Peyer's patch (tissue), 4 donors: ENCODE results near the gene C3orf33. TPM values are rescaled to one million over a fixed set of nuclear protein-coding genes. Genes with fewer than 3 reads are reported as not detected.
"Not testable (repeated sequence)": the region's sequence is repeated elsewhere in the genome, so short reads cannot be mapped to it uniquely, and the experiment has no call there.

ENCODE experiments used
- DNase-seq, 3 donors: peaks; one replicate each; pipeline ENCODE4 v3.0.0-alpha.2; 2017 to 2019
- H3K27ac ChIP-seq, 4 donors: fragments of 200-600 bp; sonication (generic); one replicate each; pipeline ENCODE4 v1.5.1; 2016 to 2019
- H3K27me3 ChIP-seq, 2 donors: fragments of 200-600 bp; sonication (generic); one replicate each; pipeline ENCODE4 v1.5.1; 2019
- H3K36me3 ChIP-seq, 3 donors: fragments of 200-600 bp; sonication (generic); one replicate each; pipeline ENCODE4 v1.5.1; 2016 to 2019
- H3K4me1 ChIP-seq, 4 donors: fragments of 200-600 bp; sonication (generic); one replicate each; pipeline ENCODE4 v1.5.1; 2016 to 2019
- H3K4me3 ChIP-seq, 4 donors: fragments of 200-600 bp; sonication (generic); 1 replicate in 3 of 4; 2 replicates in 1 of 4; pipeline ENCODE4 v1.5.1; 2016 to 2019; ENCODE audit warnings: mild to moderate bottlenecking in 1 of 4
- H3K9me3 ChIP-seq, 4 donors: fragments of 200-600 bp; sonication (generic); one replicate each; pipeline ENCODE4 v1.5.1; 2016 to 2019; ENCODE audit warnings: mild to moderate bottlenecking in 1 of 4
- CTCF ChIP-seq, 6 experiments: fragments of 450-650 bp in 4 of 6; fragments of 200-600 bp in 2 of 6; sonication (generic) in 1 of 6; IDR thresholded peaks; one replicate each; pipeline ENCODE4 v1.5.1; 2017 to 2019; ENCODE audit warnings: antibody characterized with exemption in 6 of 6, mild to moderate bottlenecking in 3 of 6, moderate library complexity in 1 of 6
- POLR2A ChIP-seq, 2 donors: fragments of 450-650 bp; IDR thresholded peaks; one replicate each; pipeline ENCODE4 v1.5.1; 2017; ENCODE audit warnings: antibody characterized with exemption in 2 of 2, mild to moderate bottlenecking in 2 of 2, moderate library complexity in 2 of 2
- total RNA-seq, 4 donors: library from RNA; depleted of rRNA; stranded (reverse); fragments of >200 nt; gene quantifications; one replicate each; pipeline ENCODE4 v1.1.0, GENCODE V29; 2016

Gene C3orf33
- total RNA-seq, 4 donors from 2014 or later, result 1.9 to 5.8 (median 3.9) TPM; not detected in 1

GRCh38 chr3:155847993-155848392 is 41.9 kb upstream of the C3orf33 start:
- Histone ChIP-seq H3K4me3 (no peak overlapping the region), H3K27me3 (no peaks in the 10 kb centered on the region), H3K4me1 (peaks cover 0 to 71% (median 14%) of the 10 kb centered on the region in 4 donors), H3K36me3 (no peaks in the 10 kb centered on the region), H3K9me3 (no peaks in the 10 kb centered on the region), H3K27ac (no peak overlapping the region)
- no peak for TF ChIP-seq POLR2A (IDR thresholded peaks at IDR 0.05)
- no peak for TF ChIP-seq CTCF (IDR thresholded peaks at IDR 0.05)
- DNase-seq, result no peak

- H3K27me3 ChIP-seq, result no peaks in the 10 kb centered on the region
- TF ChIP-seq CTCF (IDR thresholded peaks at IDR 0.05), result no peak
- no peak for TF ChIP-seq POLR2A (IDR thresholded peaks at IDR 0.05)
- no peak overlapping the region for H3K27ac ChIP-seq
- no peak overlapping the region for H3K4me3 ChIP-seq
- H3K9me3 ChIP-seq, result no peaks in the 10 kb centered on the region
- DNase-seq, result no peak
- peaks cover 0 to 8% (median 0%) of the 10 kb centered on the region in 3 donors for H3K36me3 ChIP-seq
- H3K4me1 ChIP-seq, result peaks cover 0 to 52% (median 9%) of the 10 kb centered on the region in 4 donors
Measured at GRCh38 chr3:155846119-155846518, 40.0 kb upstream of the C3orf33 start.

GRCh38 chr3:155843569-155843968 is 37.5 kb upstream of the C3orf33 start:
- Histone ChIP-seq H3K9me3 (no peaks in the 10 kb centered on the region), H3K27me3 (no peaks in the 10 kb centered on the region), H3K36me3 (peaks cover 0 to 9% (median 0%) of the 10 kb centered on the region in 3 donors), H3K4me3 (no peak overlapping the region), H3K4me1 (peaks cover 0 to 26% (median 2%) of the 10 kb centered on the region in 4 donors), H3K27ac (no peak overlapping the region)
- TF ChIP-seq POLR2A (IDR thresholded peaks at IDR 0.05) (no peak), CTCF (IDR thresholded peaks at IDR 0.05) (no peak)
- DNase-seq, result no peak

- H3K36me3 ChIP-seq, result peaks cover 0 to 22% (median 0%) of the 10 kb centered on the region in 3 donors
- no peak for TF ChIP-seq CTCF (IDR thresholded peaks at IDR 0.05)
- no peak for TF ChIP-seq POLR2A (IDR thresholded peaks at IDR 0.05)
- no peak overlapping the region for H3K27ac ChIP-seq
- no peaks in the 10 kb centered on the region for H3K27me3 ChIP-seq
- H3K4me1 ChIP-seq, result no peaks in the 10 kb centered on the region
- H3K9me3 ChIP-seq, result no peaks in the 10 kb centered on the region
- no peak overlapping the region for H3K4me3 ChIP-seq
- DNase-seq, result no peak
Measured at GRCh38 chr3:155835341-155836071, 29.4 kb upstream of the C3orf33 start.

GRCh38 chr3:155828490-155829098 is 22.5 kb upstream of the C3orf33 start:
- H3K27me3 ChIP-seq, H3K9me3 ChIP-seq, H3K27ac ChIP-seq, H3K4me1 ChIP-seq, DNase-seq, H3K4me3 ChIP-seq: not testable (repeated sequence)
- H3K36me3 ChIP-seq, result peaks cover 0 to 26% (median 0%) of the 10 kb centered on the region in 3 donors

GRCh38 chr3:155815030-155815545 is 9.0 kb upstream of the C3orf33 start:
- Histone ChIP-seq H3K27me3 (no peaks in the 10 kb centered on the region), H3K4me1 (no peaks in the 10 kb centered on the region), H3K27ac (no peak overlapping the region), H3K9me3 (no peaks in the 10 kb centered on the region), H3K36me3 (no peaks in the 10 kb centered on the region), H3K4me3 (no peak overlapping the region)
- TF ChIP-seq POLR2A (IDR thresholded peaks at IDR 0.05), result no peak
- TF ChIP-seq CTCF (IDR thresholded peaks at IDR 0.05), result no peak
- no peak for DNase-seq

GRCh38 chr3:155813224-155813623 is 7.1 kb upstream of the C3orf33 start:
- DNase-seq, H3K36me3 ChIP-seq, H3K27ac ChIP-seq, H3K4me1 ChIP-seq, H3K27me3 ChIP-seq, H3K9me3 ChIP-seq, H3K4me3 ChIP-seq: not testable (repeated sequence)
